OCI-LY1 (cell line): ENCODE measurements around the gene C2CD5.

ENCODE experiments used
- H2AFZ ChIP-seq: fragments of 200-600 bp; sonication (generic), shearing (Covaris generic); 2 replicates; pipeline ENCODE4 v1.6.0; 2014; ENCODE audit warnings: antibody characterized with exemption, mild to moderate bottlenecking, low read length
- H3F3A ChIP-seq: fragments of 200-600 bp; sonication (generic), shearing (Covaris generic); 2 replicates; pipeline ENCODE4 v1.6.0; 2014; ENCODE audit warnings: mild to moderate bottlenecking, antibody characterized with exemption, low read length, moderate library complexity; ENCODE audit not compliant: insufficient read depth
- H3K27ac ChIP-seq: fragments of 200-600 bp; sonication (generic); 2 replicates; pipeline ENCODE4 v1.5.1; 2014; ENCODE audit warnings: low read length, mixed run types, mild to moderate bottlenecking, low read depth; ENCODE audit not compliant: poor library complexity, severe bottlenecking
- H3K27me3 ChIP-seq: fragments of 200-600 bp; sonication (generic); 2 replicates; pipeline ENCODE4 v1.6.0; 2014; ENCODE audit warnings: antibody characterized with exemption, mild to moderate bottlenecking, low read length, moderate library complexity; ENCODE audit not compliant: insufficient read depth
- H3K36me3 ChIP-seq: fragments of 200-600 bp; sonication (generic); 2 replicates; pipeline ENCODE4 v1.6.1; 2014; ENCODE audit warnings: mild to moderate bottlenecking, antibody characterized with exemption, low read length, moderate library complexity, mixed read lengths; ENCODE audit not compliant: insufficient read depth
- H3K4me1 ChIP-seq: fragments of 200-600 bp; sonication (generic); 2 replicates; pipeline ENCODE4 v1.5.1; 2014; ENCODE audit warnings: mild to moderate bottlenecking, low read length, moderate library complexity; ENCODE audit not compliant: insufficient read depth, severe bottlenecking
- H3K4me2 ChIP-seq: fragments of 200-600 bp; sonication (generic), shearing (Covaris generic); 2 replicates; pipeline ENCODE4 v1.6.1; 2014; ENCODE audit warnings: low read length
- H3K4me3 ChIP-seq: fragments of 200-600 bp; sonication (generic); 2 replicates; pipeline ENCODE4 v1.5.1; 2014; ENCODE audit warnings: low read length, low read depth, mild to moderate bottlenecking, mixed read lengths; ENCODE audit not compliant: poor library complexity, severe bottlenecking
- H3K79me2 ChIP-seq: fragments of 200-600 bp; shearing (Covaris generic); 2 replicates; pipeline ENCODE4 v1.6.1; 2016; ENCODE audit warnings: mixed run types, low read length, mixed read lengths; ENCODE audit not compliant: insufficient read depth
- H3K9ac ChIP-seq: fragments of 200-600 bp; sonication (generic), shearing (Covaris generic); 2 replicates; pipeline ENCODE4 v1.6.1; 2014; ENCODE audit warnings: mild to moderate bottlenecking, low read length, mixed read lengths
- H3K9me2 ChIP-seq: fragments of 200-600 bp; sonication (generic), shearing (Covaris generic); 2 replicates; pipeline ENCODE4 v1.6.1; 2014; ENCODE audit warnings: low read depth, mild to moderate bottlenecking, low read length, mixed read lengths
- H3K9me3 ChIP-seq: fragments of 200-600 bp; shearing (Covaris generic); 2 replicates; pipeline ENCODE4 v1.6.1; 2014; ENCODE audit warnings: low read length, mixed read lengths
- H4K20me1 ChIP-seq: fragments of 200-600 bp; sonication (generic), shearing (Covaris generic); 2 replicates; pipeline ENCODE4 v1.6.0; 2016; ENCODE audit warnings: mild to moderate bottlenecking, low read length; ENCODE audit not compliant: insufficient read depth
- EZH2 ChIP-seq: fragments of 200-600 bp; sonication (generic), shearing (Covaris generic); IDR thresholded peaks from 2 replicates; pipeline ENCODE4 v1.8.0; 2017; ENCODE audit warnings: borderline replicate concordance, mixed run types, mild to moderate bottlenecking, antibody characterized with exemption, low read length, moderate library complexity, mixed read lengths
- TF ChIP-seq, protein P1 (sequence below): fragments of 200-600 bp; sonication (generic), shearing (Covaris generic); IDR thresholded peaks from 2 replicates; pipeline ENCODE4 v1.5.1; 2017; ENCODE audit warnings: mild to moderate bottlenecking, antibody characterized with exemption, low read length, moderate library complexity, mixed read lengths

C2CD5 gene

DNA sequence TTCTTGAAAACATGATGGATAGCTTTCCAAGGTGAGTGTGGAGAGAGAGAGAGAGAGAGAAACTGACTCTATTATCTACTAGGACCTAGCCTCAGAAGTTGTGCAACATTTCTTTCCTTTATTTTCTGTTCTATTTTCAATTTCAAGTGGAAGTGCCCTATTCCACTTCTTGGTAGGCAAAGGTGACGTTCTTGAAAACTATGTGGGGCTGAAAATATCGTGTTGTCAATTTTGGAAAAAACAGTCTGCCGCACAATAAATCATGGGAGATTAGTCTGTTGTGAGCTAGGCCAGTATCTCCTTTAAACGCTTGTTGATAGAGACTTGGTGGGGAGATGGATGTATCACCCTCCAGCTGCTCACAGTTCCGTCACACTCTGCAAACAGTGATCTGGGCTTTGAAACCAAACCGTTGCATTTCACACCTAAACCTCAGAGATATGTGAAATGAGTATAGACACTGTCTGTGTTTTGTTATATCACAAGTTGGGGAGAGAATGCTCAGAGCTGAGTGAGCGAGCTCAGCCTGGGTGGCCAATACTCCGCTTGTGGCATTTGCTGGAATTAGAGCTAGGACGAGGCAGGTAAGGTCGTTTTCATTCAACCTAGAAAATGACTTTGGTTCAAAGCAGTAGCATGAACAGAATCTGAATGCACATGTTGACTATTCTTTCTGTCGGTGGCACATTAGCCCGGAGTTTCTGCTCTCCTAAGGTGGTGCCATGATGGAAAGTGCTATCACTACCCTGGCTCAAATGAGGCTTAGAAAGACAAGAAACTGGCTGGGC is 134.8 kb downstream of the C2CD5 start:
- no peak overlapping the region for H3K9ac ChIP-seq
- no peak overlapping the region for H3K27ac ChIP-seq

DNA sequence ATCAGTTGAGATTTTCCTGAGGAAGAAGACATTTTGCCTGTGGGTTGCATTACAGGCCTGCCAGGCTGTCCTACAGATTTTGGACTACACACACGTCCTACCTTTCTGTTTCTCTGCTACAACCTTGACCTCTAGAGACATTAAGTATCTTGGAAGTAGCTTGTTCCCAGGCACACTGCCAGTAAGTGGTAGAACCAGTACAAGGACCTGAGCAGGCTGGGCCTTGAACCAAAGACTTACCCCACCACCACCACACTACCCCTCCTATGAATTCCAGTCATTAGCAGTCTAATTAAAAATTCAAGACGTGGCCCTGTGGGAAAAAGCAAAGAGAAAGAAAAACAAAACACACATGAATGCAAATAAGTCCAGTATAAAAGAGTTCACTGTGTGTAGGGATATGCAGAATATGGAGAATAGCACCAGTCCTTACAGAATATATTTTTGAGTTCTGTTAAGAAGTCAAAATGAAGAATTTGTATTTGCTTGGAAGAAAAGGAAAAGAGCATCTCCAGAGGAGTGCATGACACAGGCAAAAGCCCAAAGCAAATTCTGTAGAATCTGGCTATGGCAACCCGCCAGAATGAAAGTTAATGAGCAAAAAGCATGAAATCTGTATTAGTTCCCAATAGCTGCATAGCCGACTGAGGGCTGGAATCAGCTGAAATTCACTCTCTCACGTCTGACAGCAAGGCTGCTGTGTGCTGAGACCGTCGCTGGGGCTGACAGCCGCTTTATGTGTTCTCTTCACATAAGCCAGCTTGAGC is 135.5 kb downstream of the C2CD5 start:
- Histone ChIP-seq H3K4me1 (no peaks in the 10 kb centered on the region), H3F3A (no peaks in the 10 kb centered on the region), H3K27me3 (no peaks in the 10 kb centered on the region), H3K4me2 (no peak overlapping the region), H2AFZ (no peak overlapping the region), H3K9ac (no peak overlapping the region), H3K79me2 (no peaks in the 10 kb centered on the region), H3K27ac (no peak overlapping the region), H3K9me2 (no peaks in the 10 kb centered on the region), H3K9me3 (no peaks in the 10 kb centered on the region), H3K4me3 (no peak overlapping the region), H3K36me3 (no peaks in the 10 kb centered on the region), H4K20me1 (no peaks in the 10 kb centered on the region)
- TF ChIP-seq EZH2: no peak
- TF ChIP-seq, protein P1, sequence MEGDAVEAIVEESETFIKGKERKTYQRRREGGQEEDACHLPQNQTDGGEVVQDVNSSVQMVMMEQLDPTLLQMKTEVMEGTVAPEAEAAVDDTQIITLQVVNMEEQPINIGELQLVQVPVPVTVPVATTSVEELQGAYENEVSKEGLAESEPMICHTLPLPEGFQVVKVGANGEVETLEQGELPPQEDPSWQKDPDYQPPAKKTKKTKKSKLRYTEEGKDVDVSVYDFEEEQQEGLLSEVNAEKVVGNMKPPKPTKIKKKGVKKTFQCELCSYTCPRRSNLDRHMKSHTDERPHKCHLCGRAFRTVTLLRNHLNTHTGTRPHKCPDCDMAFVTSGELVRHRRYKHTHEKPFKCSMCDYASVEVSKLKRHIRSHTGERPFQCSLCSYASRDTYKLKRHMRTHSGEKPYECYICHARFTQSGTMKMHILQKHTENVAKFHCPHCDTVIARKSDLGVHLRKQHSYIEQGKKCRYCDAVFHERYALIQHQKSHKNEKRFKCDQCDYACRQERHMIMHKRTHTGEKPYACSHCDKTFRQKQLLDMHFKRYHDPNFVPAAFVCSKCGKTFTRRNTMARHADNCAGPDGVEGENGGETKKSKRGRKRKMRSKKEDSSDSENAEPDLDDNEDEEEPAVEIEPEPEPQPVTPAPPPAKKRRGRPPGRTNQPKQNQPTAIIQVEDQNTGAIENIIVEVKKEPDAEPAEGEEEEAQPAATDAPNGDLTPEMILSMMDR: no peak

More for the DNA sequence above, 134.8 kb downstream of the C2CD5 start:
- H4K20me1 ChIP-seq: no peaks in the 10 kb centered on the region
- no peaks in the 10 kb centered on the region for H3K36me3 ChIP-seq
- no peaks in the 10 kb centered on the region for H3F3A ChIP-seq
- H3K4me1 ChIP-seq: no peaks in the 10 kb centered on the region
- no peaks in the 10 kb centered on the region for H3K27me3 ChIP-seq
- no peaks in the 10 kb centered on the region for H3K9me2 ChIP-seq
- no peak overlapping the region for H3K4me3 ChIP-seq
- TF ChIP-seq EZH2: no peak
- TF ChIP-seq, protein P1: no peak
- no peak overlapping the region for H3K4me2 ChIP-seq
- H3K79me2 ChIP-seq: no peaks in the 10 kb centered on the region
- H2AFZ ChIP-seq: no peak overlapping the region
- no peaks in the 10 kb centered on the region for H3K9me3 ChIP-seq

DNA sequence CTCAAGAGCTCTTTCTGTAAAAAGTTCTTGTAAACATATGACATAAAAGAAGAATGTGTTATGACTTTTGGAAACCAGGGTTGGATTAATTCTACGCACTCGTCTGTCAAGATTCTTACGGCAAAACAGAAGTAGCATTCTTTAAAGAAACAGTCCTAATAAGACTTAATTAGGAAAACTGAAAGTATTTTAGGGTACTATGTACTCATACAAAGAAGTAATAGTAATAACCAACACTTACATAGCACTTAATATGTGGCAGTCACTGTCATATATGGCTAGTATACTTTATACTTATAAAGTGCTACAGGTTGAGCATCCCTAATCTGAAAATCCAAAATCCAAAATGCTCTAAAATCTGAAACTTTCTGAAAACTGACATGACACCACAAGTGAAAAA is 136.9 kb downstream of the C2CD5 start:
- H4K20me1 ChIP-seq: no peaks in the 10 kb centered on the region
- no peaks in the 10 kb centered on the region for H3K9me3 ChIP-seq
- no peaks in the 10 kb centered on the region for H3K79me2 ChIP-seq
- no peak for TF ChIP-seq EZH2
- TF ChIP-seq, protein P1: no peak
- H3F3A ChIP-seq: no peaks in the 10 kb centered on the region
- no peak overlapping the region for H3K4me3 ChIP-seq
- H2AFZ ChIP-seq: no peak overlapping the region
- H3K9me2 ChIP-seq: no peaks in the 10 kb centered on the region
- H3K9ac ChIP-seq: no peak overlapping the region
- H3K36me3 ChIP-seq: no peaks in the 10 kb centered on the region
- no peaks in the 10 kb centered on the region for H3K27me3 ChIP-seq
- H3K27ac ChIP-seq: no peak overlapping the region
- H3K4me1 ChIP-seq: no peaks in the 10 kb centered on the region
- H3K4me2 ChIP-seq: no peak overlapping the region
